Measurements from ENCODE around the gene EPB41L4B.

DNA sequence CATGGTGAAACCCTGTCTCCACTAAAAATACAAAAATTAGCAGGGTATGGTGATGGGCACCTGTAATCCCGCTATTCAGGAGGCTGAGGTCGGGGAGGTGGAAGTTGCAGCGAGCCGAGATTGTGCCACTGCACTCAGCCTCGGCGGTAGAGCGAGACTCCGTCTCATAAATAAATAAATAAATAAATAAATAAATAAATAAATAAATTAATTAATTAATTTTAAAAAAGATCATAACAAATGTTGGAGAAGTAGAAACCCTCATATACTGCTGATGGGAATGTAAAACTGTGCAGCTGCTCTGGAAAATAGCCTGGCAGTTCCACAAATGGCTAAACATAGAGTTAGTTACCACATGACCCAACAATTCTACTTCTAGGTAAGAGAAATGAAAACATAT lies 39.3 kb downstream of the EPB41L4B start:
- TF ChIP-seq POLR2AphosphoS5 (IDR thresholded peaks at IDR 0.05) = no peak
- TF ChIP-seq, protein P1, sequence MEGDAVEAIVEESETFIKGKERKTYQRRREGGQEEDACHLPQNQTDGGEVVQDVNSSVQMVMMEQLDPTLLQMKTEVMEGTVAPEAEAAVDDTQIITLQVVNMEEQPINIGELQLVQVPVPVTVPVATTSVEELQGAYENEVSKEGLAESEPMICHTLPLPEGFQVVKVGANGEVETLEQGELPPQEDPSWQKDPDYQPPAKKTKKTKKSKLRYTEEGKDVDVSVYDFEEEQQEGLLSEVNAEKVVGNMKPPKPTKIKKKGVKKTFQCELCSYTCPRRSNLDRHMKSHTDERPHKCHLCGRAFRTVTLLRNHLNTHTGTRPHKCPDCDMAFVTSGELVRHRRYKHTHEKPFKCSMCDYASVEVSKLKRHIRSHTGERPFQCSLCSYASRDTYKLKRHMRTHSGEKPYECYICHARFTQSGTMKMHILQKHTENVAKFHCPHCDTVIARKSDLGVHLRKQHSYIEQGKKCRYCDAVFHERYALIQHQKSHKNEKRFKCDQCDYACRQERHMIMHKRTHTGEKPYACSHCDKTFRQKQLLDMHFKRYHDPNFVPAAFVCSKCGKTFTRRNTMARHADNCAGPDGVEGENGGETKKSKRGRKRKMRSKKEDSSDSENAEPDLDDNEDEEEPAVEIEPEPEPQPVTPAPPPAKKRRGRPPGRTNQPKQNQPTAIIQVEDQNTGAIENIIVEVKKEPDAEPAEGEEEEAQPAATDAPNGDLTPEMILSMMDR (IDR thresholded peaks at IDR 0.05; ENCODE audit: poor library complexity, severe bottlenecking) = no peak
- TF ChIP-seq, protein P2, sequence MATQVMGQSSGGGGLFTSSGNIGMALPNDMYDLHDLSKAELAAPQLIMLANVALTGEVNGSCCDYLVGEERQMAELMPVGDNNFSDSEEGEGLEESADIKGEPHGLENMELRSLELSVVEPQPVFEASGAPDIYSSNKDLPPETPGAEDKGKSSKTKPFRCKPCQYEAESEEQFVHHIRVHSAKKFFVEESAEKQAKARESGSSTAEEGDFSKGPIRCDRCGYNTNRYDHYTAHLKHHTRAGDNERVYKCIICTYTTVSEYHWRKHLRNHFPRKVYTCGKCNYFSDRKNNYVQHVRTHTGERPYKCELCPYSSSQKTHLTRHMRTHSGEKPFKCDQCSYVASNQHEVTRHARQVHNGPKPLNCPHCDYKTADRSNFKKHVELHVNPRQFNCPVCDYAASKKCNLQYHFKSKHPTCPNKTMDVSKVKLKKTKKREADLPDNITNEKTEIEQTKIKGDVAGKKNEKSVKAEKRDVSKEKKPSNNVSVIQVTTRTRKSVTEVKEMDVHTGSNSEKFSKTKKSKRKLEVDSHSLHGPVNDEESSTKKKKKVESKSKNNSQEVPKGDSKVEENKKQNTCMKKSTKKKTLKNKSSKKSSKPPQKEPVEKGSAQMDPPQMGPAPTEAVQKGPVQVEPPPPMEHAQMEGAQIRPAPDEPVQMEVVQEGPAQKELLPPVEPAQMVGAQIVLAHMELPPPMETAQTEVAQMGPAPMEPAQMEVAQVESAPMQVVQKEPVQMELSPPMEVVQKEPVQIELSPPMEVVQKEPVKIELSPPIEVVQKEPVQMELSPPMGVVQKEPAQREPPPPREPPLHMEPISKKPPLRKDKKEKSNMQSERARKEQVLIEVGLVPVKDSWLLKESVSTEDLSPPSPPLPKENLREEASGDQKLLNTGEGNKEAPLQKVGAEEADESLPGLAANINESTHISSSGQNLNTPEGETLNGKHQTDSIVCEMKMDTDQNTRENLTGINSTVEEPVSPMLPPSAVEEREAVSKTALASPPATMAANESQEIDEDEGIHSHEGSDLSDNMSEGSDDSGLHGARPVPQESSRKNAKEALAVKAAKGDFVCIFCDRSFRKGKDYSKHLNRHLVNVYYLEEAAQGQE (IDR thresholded peaks at IDR 0.05; ENCODE audit: borderline replicate concordance) = no peak

All from neural cell (in vitro differentiated cells).